NCI-H2227 (cell line): ENCODE data around the gene PKNOX1.
"Not testable (repeated sequence)": the region's sequence is repeated elsewhere in the genome, so short reads cannot be mapped to it uniquely, and the experiment has no call there.

Source experiments
- DNase-seq: peaks from one replicate; lab custom pipeline; 2025; ENCODE audit not compliant: unreplicated experiment; lab: John Stamatoyannopoulos, UW

PKNOX1 gene

DNA sequence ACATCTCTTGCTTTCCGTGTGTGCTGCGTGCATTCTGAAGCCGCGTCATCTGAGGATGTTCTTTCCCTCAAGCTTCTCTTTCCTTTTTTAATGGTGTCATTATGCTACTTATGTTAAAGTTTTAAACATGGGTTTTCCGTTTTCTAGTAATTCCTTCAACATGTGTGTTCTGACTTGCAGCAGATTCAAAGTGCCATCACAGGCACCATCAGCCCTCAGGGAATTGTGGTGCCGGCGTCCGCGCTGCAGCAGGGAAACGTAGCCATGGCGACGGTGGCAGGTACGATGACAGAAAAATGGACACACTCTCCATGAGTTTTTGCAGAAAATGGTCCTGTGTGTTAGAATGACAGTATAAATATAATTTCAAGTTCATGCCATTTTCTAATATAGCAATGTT is 42.4 kb downstream of the PKNOX1 start:
- no peak for DNase-seq

DNA sequence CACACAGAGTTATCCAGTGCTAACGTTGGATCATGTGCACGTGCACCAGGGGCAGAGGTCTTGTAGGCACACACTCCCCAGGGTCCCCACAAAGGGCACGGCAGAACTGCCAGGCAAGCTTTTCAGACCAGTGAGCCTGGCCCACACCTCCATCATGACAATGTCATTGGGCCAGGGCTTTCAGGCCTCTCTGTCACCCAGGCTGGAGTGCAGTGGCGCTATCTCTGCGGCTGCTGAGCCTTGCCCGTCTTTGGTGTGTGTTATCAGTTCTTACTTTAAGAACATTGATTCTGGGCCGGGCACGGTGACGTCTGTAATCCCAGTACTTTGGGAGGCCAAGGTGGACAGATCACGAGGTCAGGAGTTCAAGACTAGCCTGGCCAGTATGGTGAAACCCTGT is 44.2 kb downstream of the PKNOX1 start:
- DNase-seq: no peak

DNA sequence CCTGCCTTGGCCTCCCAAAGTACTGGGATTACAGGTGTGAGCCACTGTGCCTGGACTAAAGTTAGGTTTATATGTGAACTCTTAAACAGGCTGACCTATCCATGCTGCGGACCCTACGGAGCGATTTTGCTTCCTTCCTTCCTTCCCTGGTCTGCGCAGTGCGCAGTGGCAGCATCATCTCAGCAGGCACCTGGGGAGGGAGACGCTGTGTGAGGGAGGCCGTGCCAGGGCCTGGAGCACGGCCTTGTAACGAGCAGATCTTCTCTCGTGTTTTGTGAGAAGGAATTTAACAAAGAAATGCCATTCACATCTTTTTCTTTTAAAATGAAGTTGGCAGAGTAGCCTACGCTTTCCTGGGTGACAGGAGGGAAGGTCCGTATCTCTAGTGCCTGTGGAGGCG is 45.8 kb downstream of the PKNOX1 start:
- no peak for DNase-seq

DNA sequence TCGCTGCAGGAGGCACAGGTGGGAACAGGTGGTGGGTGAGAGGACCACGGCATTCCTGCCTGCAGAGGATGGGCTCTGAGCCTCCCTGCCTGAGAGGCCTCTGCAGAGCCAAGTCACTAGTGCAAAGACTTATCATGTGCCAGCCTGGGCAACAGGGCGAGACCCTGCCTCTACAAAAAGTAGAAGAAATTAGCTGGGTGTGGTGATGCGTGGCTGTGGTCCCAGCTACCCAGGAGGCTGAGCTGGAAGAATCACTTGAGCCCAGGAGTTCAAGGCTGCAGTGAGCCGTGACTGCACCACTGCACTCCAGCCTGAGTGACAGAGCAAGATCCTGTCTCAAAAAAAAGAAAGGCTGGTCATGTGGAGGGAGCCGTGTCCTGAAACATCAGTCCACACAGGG is 46.4 kb downstream of the PKNOX1 start:
- DNase-seq: no peak

DNA sequence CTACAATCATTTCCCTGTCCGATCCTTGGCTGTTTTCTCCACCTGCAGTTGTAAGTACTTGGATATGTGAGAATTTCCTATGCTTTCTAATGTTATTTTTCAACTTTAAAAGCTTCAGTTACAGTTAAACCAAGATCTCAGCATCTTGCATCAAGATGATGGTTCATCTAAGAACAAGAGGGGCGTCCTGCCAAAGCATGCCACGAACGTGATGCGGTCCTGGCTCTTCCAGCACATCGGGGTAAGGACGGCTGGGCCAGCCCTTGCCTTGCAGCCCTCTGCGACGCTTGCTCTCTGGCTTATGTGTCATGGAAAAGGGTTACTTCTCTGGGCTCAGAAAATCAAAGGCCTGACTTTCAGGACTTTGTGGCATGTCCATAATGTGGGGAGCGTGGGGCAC is 46.8 kb downstream of the PKNOX1 start:
- no peak for DNase-seq

DNA sequence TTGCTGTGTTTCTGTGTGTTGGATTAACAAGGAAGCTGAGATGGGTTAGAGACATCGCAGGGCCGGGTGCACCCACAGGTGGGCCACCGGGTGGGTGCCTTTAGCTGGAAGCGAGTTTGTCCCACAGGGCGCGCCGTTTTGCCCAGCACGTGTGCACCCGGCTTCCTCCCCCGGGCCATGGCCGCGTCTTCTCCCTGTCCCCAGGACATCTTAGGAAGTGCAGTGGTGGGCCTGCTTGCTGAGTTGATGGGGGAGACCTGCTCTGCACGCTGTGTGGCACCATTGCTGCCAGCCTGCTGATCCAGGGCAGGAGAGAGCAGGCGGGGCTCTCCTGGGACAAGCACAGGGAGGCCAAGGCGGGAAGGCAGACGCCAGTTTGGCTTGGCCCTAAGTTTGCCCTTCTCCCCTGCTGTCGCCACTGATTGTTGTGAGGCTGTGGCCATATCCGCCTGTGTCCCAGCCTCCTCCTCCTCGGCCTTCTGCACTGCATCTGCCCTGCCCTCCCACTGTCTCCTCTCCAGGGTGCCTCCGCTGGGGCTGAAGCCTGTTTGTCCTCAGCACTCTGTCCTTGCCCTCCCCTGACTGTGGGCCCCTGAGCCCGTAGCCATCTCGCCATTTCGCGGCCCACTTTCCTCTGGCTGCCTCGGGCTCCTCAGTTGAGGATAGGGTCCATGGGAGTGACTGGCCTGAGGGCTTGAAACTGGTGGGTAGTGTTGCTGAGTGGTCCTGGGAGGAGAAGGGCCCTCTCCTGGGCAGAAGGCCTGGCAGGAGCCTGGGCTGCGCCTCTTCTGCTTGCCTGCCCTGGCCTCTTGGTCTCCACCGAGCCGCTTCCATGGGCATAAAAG is 47.6 kb downstream of the PKNOX1 start:
- DNase-seq: no peak

DNA sequence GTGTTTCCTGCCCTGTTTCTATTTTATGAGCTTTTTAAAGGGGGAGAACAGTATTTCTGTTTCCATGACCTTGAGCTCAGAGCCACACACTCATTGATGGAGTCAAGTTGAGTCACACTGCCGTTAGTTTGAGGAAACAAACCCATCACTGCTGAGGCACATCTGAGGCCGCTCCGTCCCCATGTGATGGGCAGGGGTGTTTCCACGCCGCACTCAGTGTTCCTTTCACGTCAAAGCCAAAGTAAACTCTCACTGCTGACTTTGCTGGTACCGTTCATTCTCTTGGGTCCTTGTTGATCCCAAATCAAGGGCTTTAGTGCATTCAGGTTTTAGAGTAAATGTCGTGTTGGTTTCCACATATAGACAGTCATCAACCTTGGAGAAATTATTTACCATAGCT is 48.8 kb downstream of the PKNOX1 start:
- no peak for DNase-seq

DNA sequence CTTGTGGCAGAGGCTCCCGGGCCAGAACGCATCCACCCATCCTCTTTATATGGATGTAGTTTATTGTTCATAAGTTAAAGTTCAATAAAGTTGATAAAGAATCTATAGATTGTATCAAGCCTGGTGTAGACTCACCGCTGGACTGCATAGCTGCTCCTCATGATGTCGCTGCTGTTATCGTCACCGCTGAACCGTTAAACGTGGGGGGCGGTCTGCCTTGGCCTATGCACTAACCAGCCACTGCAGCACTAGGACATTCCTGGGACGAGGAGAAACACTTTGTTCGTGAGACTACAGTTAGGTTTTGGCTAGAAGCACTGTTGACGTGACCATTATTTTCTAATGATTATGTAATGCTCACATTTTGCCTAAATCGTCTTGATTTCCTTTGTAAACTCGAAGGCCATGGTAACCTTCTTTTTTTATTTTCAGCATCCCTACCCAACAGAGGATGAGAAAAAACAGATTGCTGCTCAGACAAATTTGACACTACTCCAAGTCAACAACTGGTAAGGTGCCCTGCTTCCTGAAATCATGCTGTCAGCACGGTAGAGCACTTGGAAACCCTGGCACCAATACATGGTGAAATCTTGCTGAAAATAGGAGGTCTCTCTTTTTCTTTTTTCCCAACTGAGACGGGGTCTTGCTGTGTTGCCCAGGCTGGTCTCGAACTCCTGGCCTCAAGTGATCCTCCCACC is 50.2 kb downstream of the PKNOX1 start:
- no peak for DNase-seq

DNA sequence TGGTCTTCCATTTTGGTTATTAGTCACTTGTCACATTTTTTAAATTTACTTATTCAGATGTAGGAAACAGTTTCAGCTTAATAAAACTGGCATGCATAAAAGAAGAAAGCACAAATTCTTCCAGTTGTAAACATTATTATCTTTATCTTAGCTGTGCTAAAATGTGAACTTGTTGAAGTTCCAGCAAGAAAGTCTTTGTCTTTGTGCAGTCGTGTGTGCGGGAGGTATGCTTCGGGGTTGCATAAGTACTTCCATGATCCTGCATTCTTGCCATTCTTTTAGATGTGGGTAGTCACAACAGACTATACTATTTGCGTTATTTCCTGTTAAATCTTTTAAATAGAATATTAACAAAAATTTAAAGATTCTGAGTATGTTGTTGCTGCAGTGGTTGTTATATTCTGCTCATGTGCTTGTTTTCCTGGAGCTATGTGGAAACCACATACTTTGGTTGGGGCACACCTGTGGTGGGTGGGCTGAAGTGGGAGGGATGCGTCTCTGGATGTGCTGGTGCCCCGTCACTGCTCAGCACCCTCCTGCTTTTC is 51.3 kb downstream of the PKNOX1 start:
- no peak for DNase-seq

DNA sequence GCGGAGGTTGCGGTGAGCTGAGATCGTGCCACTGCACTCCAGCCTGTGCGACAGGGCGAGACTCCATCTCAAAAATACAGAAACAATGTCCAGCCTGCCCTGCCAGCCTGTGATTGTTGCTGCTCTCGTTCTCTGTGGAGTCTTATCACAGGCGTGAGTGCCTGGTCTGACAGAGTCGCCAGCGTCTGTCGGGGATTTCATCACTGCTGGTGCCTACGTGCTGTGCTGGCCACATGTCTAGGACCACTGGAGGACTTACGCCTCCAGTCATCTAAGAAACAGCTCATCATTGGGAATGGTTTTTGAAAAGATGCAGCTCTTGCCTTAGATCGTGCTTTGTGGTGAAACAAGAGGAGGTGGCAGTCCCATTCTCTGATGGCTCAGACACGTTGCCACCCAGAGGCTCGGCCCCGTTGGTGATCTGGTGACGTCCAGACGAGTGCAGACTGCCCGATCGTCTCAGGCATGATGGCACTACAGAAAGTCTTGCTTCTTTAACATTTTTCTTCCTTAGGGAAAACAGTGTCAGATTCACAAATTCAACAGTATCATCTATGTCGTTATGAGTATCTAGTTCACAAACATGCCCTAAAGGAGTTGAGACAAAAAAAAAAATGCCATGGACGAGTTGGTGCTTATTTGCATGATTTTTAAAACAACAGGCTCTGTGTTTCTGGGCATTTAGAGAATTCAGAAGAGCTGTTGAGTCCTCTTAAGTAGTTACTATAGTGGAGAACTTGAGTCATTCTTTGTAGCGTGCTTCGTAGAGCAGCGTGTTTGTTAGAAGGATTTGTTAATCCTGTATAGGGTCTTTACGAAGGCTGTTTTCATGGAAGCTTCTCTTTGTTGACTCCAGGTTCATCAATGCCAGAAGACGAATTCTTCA is 53.7 kb downstream of the PKNOX1 start:
- no peak for DNase-seq

DNA sequence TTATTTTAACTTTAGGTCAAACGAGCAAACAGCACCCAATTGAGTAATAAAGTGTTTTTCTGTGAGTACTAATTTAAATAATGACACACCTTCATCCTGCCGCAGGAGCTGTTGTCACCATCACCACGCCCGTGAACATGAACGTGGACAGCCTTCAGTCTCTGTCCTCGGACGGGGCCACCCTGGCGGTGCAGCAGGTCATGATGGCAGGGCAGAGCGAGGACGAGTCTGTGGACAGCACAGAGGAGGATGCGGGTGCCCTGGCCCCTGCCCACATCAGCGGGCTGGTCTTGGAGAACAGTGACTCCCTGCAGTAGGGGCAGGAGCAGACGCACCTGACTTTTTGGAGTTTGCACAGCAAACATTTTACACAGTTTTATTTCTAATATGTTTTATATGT is 55.4 kb downstream of the PKNOX1 start:
- DNase-seq: no peak

DNA sequence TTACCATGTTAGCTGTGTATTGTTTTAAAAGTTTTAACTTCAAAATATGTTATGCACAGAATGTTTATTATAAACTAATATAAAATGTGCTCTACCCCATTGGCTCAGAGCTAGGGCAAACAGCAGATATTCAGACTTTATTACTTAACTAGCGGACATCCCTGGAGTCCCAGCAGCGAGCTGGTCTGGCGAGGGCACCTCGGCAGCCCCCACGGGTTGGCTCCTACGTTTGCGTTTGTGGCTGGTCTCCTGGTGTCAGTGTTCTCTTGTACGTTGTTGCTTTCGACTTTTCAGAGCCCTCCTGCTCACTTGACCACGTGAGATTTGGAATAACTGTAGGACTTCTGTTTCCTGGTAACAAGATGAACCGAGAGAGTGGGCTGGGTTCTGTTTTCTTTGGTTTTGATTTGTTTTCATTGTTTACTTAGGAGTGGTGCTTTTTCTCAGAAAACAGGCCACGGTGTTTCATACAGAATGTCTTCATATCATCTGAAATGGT is 56.8 kb downstream of the PKNOX1 start:
- DNase-seq: no peak

DNA sequence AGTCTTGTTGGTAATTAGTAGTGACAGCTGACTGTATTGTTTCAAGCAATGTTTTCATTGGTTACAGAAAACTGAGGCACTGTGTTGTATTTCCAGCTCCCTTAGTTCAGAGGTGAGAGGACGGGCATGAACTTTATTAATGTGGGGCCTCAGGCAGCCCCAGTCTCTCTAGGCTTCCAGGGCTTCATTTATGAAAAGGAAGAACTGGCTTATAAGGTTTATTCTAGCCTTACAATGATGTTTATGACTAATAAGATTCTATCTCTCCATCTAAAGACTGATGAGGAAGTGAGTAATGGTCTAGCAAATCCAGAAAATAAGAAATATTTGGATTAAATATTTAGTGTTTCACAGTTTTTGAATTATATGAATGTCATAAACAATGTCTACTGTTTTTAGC is 59.7 kb downstream of the PKNOX1 start:
- DNase-seq: no peak

DNA sequence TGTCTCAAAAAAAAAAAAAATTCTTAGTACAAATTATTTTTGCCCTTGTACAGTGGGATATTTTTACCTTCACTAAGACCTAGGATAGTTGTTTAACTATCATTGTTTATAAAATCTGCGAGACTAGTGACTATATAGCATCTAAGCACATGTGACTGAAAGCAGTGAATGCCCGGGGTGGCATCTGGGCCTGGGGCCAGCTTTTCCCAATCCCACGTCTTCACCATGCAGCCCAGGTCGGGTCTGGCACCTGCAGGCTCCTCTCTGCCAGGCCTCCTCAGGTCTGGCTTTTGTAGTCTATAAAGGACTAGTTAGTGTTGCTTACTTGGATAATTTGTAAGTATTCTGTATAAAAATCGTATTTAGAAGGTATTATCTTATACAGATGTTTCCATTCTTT is 60.5 kb downstream of the PKNOX1 start:
- no peak for DNase-seq

DNA sequence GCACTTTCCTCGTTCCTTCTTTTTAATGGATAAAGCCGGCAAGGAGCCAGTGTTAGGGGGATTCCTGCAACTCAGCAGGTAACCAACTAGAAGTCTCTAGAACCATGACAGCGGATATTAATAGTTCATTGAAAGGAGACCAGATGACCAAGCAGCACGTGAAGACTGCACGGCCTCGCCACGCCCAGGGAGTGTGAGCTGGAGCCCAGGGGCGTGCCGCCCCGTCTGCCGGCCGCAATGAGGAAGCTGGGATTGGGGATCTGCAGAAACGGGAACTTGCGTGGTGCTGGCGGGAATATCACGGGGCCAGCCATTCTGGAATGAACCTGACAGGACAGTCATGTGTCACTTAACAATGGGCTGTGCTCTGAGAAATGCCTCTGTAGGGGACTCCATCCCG is 62.5 kb downstream of the PKNOX1 start:
- DNase-seq: not testable (repeated sequence)

DNA sequence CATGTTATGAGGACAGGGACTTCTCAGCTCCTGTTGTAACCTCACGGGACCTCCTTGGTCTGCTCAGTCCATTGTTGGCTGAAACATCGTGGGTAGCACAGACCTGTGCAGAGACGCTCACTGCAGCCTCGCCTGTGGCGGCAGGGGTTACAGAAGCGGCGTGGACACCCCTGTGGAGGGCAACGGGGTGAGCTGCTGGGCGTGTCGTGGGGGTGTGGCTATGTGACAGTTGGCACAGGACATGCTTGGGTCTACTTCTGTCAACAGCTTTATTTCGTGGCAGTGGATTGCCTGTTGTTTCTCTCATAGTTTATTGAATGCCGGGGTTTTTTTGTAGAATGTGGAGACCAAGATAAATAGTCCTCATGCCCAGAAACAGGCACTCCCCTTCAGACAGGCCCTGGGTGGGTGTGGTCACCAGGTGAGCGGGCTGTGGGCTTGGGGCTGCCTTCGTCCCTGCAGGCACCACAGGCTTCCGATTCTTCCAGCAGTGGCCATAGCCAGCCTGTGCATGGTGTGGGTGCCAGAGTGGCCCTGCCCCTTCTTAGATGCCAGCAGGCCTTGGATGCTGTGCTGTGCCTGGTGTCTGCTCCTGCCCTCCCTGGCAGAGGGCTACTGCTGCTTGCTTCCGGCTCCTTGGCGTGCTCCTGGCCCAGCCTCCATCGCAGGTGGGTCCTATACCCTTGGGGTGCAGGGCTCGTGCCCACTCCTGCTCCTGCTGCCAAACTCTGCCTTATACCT is 63.7 kb downstream of the PKNOX1 start:
- DNase-seq: not testable (repeated sequence)

DNA sequence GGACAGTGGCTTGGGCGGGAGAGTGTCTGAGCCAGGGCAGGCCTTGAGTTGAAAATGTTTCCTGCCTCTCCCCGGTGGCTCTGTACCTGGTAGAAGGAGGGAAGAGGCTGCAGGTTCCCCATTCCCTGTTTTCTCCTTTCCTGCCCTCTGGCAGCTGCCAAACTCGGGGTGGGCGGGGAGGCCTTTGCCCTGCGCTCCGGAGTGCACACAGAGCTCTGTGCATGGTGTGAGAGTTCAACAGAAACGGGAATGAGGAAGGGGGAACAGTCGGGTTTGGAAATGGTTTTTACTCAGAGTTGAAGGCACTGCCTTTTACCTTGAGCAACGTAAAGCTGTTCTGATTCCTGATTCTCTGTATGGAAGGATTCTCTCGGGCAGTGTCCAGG is 64.3 kb downstream of the PKNOX1 start:
- DNase-seq: not testable (repeated sequence)

DNA sequence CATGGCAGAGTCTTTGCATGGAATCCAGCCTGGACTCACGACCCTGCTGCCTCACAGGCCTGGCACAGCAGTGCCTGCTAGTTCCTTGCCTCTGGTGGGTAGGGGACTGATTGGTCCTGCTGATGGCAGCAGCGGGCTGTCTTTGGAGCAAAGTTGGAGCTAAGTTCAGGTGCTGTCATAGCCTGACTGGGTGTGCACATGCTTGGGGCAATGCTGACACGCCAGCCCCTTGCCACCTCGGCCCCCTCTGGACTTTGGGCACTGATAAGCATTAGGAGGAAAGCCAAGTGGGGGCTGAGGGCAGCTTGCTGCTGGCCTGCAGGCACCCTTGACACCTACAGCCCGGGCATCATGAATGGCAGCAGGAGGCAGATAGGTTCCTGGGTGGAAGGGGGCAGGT is 67.8 kb downstream of the PKNOX1 start:
- DNase-seq: not testable (repeated sequence)

DNA sequence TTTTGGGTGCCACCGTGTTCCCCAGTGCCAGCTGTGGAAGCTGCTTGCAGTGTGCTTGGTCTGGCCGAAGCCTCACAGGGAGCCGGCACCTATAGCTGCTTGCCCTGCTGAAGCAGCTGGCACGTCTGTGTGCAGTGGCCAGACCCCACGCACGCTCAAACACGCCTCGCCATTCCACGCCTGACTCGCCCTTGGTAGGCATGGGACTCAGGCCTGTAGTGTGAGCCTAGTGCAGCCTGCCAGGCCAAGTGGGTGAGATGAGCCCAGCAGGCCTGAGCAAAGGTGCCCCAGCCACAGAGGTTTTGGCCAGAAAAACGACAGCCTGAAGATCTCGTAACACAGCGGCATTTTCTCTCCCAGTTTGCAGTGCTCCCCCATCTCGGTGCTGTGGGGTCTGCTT is 68.9 kb downstream of the PKNOX1 start:
- DNase-seq: not testable (repeated sequence)

DNA sequence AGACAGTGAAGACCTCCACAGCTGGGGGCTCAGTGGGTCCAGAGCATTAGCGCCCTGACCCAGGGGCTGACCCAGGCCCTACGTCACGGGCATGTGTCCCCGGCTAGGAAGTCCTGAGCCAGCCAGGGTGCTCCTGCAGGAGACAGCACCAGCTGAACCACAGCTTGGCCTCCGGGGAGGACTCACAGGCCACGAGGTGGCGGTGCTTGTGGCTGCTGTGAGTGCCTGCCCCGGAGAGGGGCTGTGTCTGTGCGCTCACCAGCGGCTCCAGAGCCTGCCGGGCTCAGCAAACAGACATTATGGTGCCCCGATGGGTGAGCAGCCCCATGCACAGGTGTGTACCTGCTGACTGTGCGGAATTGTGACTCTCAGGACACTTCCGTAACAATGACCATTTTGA is 70.2 kb downstream of the PKNOX1 start:
- DNase-seq: not testable (repeated sequence)
